Activated CD4-positive, alpha-beta T cell treated with anti-CD3 and anti-CD28 coated beads for 48 hours (primary cell): ENCODE measurements around the gene COIL.

Source experiments
- DNase-seq: peaks from one replicate; pipeline ENCODE4 v3.0.0-alpha.2; 2020

COIL gene

GRCh38 chr17:56903560-56903959, 57.3 kb downstream of the COIL start:
- no peak for DNase-seq

- DNase-seq: no peak
Measured at GRCh38 chr17:56902348-56902747, 58.5 kb downstream of the COIL start.

GRCh38 chr17:56899403-56899802, 61.4 kb downstream of the COIL start:
- no peak for DNase-seq

- no peak for DNase-seq
Measured at GRCh38 chr17:56898874-56899273, 62.0 kb downstream of the COIL start.

GRCh38 chr17:56897646-56898424, 63.0 kb downstream of the COIL start:
- DNase-seq: no peak

- DNase-seq: no peak
Measured at GRCh38 chr17:56896968-56897359, 63.9 kb downstream of the COIL start.

- no peak for DNase-seq
Measured at GRCh38 chr17:56896217-56896967, 64.5 kb downstream of the COIL start.

GRCh38 chr17:56894859-56895455, 65.9 kb downstream of the COIL start:
- DNase-seq: no peak

- DNase-seq: no peak
Measured at GRCh38 chr17:56893503-56893902, 67.3 kb downstream of the COIL start.

- no peak for DNase-seq
Measured at GRCh38 chr17:56892333-56892732, 68.5 kb downstream of the COIL start.

GRCh38 chr17:56891751-56892150, 69.1 kb downstream of the COIL start:
- DNase-seq: peak; percentile 74

- no peak for DNase-seq
Measured at GRCh38 chr17:56890906-56891674, 69.8 kb downstream of the COIL start.

GRCh38 chr17:56890390-56890789, 70.5 kb downstream of the COIL start:
- DNase-seq: no peak
